Stimulated activated CD8-positive, alpha-beta memory T cell treated with anti-CD3 and anti-CD28 coated beads, Interleukin-12 subunit alpha, Interleukin-12 subunit beta, amount 100 ng/mL, for 1 hour (primary cell): ENCODE results near the gene NFX1.
A peak's percentile ranks its signal among the peaks of the same experiment; 100 is the strongest.
"Not testable (repeated sequence)": the region's sequence is repeated elsewhere in the genome, so short reads cannot be mapped to it uniquely, and the experiment has no call there.

Source experiments
- DNase-seq: peaks from one replicate; pipeline ENCODE4 v3.0.0-alpha.2; 2020; ENCODE audit warnings: low read depth

NFX1 gene

DNA sequence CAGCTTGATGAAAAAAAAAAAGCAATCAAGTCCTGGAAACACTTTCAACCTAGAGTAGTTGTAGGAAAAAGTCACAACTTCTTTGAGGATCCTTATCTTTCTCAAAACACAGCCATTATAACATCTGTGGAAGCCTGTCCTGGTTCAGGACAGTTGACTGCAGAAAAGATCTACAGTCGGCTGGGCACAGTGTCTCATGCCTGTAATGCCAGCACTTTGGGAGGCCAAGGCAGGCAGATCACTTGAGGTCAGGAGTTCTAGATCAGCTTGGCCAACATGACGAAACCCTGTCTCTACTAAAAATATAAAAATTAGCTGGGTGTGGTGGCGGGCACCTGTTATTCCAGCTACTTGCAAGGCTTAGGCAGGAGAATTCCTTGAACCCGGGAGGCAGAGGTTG is 74.5 kb downstream of the NFX1 start:
- DNase-seq: not testable (repeated sequence)

GRCh38 chr9:33366979-33367480 is 76.7 kb downstream of the NFX1 start:
- DNase-seq: no peak

DNA sequence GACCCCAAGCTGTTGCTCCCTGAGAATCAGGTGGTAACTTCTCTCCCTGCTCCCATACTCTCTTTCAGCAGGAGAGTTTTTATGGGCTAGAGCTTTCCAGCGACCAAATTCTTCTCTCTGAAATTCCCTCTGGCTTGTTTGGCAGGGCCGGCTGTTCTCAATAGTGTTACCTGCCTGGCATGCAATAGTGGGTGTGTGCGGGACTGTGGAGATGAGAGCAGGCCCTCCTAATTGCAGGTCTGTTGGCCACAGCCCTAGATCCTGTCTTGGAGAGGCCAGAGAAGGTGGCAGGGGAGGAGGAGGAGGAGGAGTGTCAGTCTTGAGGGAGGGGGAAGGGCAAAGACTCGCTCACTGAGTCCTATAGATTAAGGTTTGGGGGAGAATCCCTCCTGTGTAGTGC is 82.6 kb downstream of the NFX1 start:
- DNase-seq: no peak

DNA sequence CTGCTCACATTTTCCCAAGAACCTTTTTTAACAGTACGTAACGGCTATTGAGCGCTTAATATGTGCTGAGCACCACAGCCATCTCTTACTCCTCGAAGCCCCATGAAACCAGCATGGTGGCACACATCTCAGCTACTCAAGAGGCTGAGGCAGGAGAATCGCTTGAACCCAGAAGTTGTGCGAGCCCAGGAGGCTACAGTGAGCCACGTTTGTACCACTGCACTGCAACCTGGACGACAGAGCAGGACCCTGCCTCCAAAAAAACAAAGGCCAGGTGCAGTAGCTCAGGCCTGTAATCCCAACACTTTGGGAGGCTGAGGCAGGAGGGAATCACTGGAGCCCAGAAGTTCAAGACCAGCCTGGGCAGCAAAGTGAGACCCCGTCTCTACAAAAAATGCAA is 83.9 kb downstream of the NFX1 start:
- no peak for DNase-seq

- peak; percentile 46 for DNase-seq
These were observed 84.4 kb downstream of the NFX1 start for GRCh38 chr9:33374634-33375237.

DNA sequence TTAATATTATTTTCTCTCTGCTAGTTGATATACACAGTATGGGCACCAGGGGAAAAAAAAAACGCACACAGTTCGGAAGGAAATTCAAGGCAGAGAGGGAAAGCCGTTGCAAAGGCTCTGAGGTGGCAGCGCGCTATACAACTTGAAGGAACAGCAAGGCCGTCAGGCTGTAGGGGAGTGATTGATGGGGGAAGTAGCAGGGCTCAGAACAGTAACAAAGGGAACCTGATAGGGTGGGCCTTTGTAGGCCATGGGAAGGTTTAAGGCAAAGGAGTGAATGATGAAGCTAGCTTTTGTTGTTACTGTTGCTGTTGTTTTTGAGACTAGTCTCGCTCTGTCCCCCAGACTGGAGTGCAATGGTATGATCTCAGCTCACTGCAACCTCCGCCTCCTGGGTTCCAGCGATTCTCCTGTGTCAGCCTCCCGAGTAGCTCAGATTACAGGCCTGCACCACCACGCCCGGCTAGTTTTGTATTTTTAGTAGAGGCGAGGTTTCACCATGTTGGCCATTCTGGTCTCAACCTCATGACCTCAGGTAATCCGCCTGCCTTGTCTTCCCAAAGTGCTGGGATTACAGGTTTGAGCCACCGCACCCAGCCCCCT is 85.0 kb downstream of the NFX1 start:
- DNase-seq: no peak

- no peak for DNase-seq
These were observed 85.6 kb downstream of the NFX1 start for GRCh38 chr9:33375841-33376321.

DNA sequence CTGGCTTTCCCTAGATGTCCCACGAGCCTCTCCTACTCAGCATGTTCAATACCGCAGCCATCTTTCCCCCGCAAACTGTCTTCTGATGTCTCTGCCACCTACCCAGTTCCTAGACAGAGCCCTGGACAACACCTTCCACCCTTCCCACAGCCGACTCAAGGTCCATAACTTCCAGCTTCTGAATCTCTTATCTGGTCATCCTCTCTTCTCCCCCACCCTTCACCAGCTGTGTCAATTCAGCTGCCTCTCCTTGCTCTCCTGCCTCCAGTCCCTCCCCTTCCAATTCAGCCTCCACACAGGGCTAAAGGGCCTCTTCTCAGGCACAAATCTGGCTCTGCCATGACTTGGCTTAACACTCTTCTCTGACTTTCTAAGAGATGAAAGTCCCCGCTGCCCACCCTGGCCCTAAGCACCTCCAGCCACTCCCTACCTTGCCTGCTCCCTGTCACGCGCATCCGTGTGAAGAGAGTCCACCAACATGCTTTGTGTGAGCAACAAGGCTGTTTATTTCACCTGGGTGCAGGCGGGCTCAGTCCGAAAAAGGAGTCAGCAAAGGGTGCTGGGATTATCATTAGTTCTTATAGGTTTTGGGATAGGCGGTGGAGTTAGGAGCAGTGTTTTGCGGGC is 86.9 kb downstream of the NFX1 start:
- DNase-seq: no peak

- DNase-seq: no peak
These were observed 87.9 kb downstream of the NFX1 start for GRCh38 chr9:33378121-33378795.

DNA sequence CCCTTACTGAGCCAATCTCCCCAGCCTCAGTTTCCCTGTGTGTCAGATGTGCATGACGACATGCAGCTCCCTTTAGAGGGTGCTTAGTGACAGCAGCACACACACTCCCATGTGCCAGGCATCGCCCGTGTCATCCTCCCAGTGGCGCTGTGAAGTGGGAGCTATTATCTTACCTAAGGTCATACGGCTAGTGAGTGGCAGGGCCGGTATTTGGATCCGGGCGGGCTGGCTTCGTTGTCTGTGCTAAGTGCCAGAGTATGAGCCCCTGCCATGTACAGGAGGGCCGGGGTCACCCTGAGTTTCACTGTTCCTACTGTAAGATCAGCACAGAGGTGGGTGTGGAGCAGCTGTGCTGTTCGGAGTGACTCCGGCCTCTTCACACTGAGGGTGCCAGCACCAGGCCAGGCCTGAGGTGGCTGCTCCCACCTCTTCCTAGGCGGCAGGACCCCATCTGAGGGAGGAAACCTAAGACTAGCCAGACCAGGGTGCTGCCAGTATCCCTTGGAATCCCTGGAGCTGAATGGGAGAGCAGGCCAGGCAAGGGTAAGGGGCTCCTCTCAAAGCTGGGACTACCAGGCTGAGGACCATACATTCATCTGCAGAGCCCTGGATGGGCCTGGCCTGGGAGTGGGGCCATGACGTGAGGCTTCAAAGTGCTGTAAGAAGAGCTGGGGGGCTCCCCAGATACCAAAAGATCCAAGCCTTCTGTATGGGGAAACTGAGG is 89.5 kb downstream of the NFX1 start:
- DNase-seq: no peak

DNA sequence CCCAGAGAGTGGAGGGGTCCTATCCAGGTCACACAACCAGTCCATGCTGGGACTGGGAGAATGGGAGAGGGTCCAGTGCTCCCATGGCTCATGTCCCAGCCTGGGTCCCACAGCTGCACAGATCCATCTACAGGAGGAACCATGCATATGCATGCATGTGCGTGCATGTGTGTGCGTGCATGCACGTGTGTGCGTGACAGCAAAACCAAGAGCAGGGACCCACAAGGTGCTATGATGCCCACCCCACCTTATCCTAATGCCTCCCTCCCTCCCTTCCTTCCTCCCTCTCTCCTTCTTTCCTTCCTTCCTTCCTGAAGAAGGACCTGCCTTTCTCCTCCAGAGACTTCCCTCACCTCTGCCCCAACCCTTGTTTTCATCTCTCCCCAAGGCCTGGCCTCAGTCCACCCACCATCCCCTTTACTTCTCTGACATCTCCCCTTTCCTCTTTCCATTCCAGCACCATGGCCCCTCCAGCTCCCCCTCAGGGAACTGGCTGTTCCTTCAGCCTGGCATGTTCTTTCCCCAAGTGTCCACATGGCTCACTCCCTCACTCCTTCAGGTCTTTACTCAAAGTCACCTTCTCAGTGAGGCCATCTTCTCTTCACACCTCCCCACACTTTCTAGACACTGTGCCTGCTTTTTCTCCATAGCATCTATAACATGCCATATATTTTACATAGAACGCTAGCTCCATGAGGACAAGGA is 90.2 kb downstream of the NFX1 start:
- DNase-seq: no peak

DNA sequence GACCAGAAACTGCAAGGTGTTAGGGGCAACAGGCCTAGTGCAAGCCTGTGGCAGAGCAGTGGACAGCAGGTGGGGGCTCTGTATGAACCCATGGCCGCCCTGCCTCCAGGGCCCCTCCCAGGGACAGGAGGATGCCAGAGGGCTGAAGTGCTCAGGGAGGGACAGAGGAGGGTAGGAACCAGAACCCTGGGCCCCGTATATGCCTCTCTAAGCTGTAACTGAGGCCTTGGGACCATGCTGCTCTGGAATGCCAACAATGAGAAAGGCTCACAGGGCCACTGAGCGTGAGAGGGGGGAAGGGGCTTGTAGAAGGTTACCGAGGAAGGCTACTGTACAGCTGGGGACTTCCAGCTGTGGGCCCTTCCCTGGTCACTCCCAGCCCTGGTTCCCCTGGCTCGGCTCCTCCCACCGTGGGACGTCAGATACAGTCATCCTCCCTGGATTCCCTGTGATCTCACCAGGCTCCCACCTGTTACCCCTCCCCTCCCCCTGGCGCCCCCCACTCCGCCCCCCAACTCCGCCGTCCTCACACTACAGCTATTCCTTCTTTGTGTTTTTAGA is 91.0 kb downstream of the NFX1 start:
- DNase-seq: no peak

- not testable (repeated sequence) for DNase-seq
These were observed 92.1 kb downstream of the NFX1 start for GRCh38 chr9:33382397-33382796.

- DNase-seq: not testable (repeated sequence)
These were observed 93.1 kb downstream of the NFX1 start for GRCh38 chr9:33383396-33383795.

DNA sequence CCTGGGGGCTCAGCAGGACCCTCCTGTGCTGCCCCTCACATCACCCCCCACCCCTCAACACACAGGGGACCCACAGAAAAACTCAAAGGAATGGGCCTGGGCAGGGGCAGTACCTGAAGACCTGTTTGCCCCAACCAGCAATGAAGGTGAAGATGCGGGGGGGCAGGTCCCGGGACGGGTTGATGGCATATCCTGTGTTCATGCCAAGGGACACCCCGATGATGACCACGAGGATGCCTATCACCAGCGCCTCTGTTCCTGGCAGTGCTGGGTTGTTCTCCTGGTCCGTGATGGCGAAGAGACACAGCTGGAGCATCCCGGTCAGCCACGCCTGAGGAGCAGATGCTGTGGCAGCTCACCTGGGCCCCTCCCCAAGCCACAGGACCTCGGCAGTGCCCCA is 95.2 kb downstream of the NFX1 start:
- not testable (repeated sequence) for DNase-seq

DNA sequence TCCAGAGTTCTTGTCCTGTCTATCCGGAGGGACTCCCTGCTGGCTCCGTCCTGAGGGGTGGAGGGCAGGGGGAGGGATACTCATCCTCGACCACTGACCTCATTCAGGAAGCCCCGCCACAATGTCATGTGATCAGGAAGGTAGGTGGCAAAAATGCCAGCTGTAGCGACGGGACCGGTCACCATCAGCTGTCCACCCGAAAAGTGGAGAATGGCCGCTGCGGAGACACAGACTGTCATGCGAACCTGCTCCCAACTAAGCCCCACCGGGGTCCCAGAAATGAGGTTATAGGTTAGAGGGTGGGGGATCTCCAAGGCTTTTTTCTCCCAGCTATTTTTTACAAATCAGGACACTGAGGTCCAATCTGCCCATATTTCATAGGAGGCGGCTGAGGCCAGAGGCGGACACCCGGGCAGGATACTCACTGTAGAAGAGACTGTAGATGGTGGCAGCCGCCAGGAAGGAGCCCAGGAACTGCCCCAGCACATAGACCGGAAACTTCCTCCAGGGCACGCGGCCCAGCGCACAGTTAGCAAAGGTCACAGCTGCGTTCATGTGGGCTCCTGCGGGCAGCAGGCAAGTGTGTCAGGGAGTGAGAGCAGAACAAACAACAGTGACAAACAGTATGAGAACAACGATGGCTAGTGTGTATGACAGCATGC is 95.8 kb downstream of the NFX1 start:
- DNase-seq: not testable (repeated sequence)

DNA sequence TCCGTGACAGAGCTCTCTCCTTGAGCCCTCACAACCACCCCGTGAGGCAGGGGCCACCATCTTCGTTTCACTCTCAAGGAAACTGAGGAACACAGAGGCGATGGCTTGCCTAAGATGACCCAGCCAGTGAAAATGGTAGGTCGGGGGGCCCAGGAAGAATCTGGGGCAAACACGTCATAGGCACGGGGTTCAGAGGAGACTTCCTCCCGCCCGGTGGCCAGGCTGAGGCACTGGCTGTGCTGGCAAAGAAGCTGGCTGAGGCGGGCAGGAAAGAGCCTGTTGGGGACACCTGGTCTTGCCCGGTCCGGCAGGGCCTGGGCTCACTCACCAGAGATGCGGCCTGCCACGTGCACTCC is 96.3 kb downstream of the NFX1 start:
- DNase-seq: not testable (repeated sequence)

GRCh38 chr9:33386998-33387397 is 96.7 kb downstream of the NFX1 start:
- DNase-seq: not testable (repeated sequence)

- DNase-seq: no peak
These were observed 98.0 kb downstream of the NFX1 start for GRCh38 chr9:33388110-33388994.
